ENCODE measurements around the gene LRP1B. TPM values are rescaled to one million over a fixed set of nuclear protein-coding genes. Genes with fewer than 3 reads are reported as not detected.

LRP1B gene
- total and polyA plus RNA-seq, 7 experiments from 2014 or later: 0.10 TPM; not detected in 6

DNA sequence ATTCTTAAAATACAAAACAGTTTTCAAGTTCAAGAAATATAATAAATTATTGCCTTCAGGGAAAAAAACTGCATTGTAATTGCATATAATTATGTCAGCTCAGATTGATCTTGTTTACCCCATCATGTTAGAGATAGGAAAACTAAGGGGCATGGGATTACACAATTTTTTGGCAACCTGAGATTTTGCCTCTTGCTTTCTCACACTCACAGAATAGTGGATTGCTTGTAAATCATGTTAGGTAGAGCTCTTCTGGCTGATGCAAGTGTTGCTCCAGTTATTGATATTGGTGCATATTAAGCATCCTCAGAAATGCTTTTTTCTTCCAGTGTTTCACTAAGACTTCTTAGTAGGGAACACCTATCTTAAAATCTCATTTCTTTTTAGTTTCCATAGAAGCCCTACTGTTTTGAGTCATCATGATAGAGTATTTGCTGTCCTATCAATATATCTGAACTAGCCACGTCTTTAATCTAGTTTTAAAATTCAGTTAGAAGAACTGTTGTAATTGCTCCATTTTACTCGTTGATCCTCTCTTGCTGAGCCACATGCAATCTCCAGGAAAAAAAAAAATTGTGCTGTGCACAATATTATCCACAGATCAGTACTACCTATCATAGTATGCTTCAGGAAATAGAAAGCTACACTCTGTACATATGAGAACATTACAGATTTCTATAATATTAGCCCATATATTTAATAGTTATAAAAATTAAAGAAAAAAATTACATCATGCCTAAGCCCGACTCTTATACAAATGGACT lies 393.1 kb downstream of the LRP1B start:
- peaks cover 0 to 21% (median 4%) of the 10 kb centered on the region in 11 donors for H3K9me3 Mint-ChIP-seq
- ATAC-seq (no peak), DNase-seq (no peak)
- no peaks in the 10 kb centered on the region for H3K36me3 Mint-ChIP-seq
- Histone ChIP-seq H3K27ac (ENCODE audit: low read depth, low read length) (no peak overlapping the region), H3K9me3 (ENCODE audit: control insufficient read depth in 2 of 3, low read length in 3 of 3) (no peaks in the 10 kb centered on the region), H3K4me3 (ENCODE audit: low read length) (no peak overlapping the region), H3K36me3 (ENCODE audit: control insufficient read depth in 2 of 3, insufficient read depth in 3 of 3, low read length in 3 of 3) (no peaks in the 10 kb centered on the region), H3K27me3 (ENCODE audit: control insufficient read depth in 2 of 2, insufficient read depth in 2 of 2, low read length in 2 of 2) (no peaks in the 10 kb centered on the region), H3K4me1 (ENCODE audit: control insufficient read depth in 2 of 2, insufficient read depth in 2 of 2, low read length in 2 of 2) (no peaks in the 10 kb centered on the region)
- POLR2A ChIA-PET: no interaction called here
- intact Hi-C loops (cut with micrococcal nuclease): no loop called here
- no peaks in the 10 kb centered on the region for H3K27me3 Mint-ChIP-seq
- no peaks in the 10 kb centered on the region for H3K4me1 Mint-ChIP-seq
- H3K4me3 Mint-ChIP-seq: no peak overlapping the region
- CTCF ChIA-PET: no interaction called here
- H3K27ac Mint-ChIP-seq: no peak overlapping the region

DNA sequence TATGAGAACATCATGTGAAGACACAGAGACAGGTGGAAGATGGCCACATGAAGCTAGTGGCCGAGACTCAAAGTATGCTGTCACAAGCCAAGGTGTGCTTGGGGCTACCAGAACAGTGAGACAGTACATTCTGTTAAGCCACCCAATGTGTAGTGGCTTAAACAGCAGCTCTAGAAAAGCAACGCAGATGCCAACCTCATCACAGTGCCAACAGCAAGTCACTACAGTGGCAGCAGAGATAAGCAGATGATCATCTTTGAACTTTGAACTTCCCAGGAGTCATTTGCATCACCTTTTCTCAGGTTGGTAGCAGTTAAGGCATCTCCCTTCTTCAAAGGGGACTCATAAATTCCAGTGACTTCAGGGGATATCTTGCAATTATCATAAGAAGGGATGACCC lies 394.4 kb downstream of the LRP1B start:
- H3K4me1 Mint-ChIP-seq: no peaks in the 10 kb centered on the region
- POLR2A ChIA-PET: no interaction called here
- H3K4me3 Mint-ChIP-seq: no peak overlapping the region
- no peak overlapping the region for H3K27ac Mint-ChIP-seq
- no peak overlapping the region for H3K4me3 ChIP-seq (ENCODE audit: low read length)
- H3K27me3 Mint-ChIP-seq: no peaks in the 10 kb centered on the region
- no peaks in the 10 kb centered on the region for H3K4me1 ChIP-seq (ENCODE audit: control insufficient read depth in 2 of 2, insufficient read depth in 2 of 2, low read length in 2 of 2)
- CTCF ChIA-PET: no interaction called here
- H3K36me3 Mint-ChIP-seq: no peaks in the 10 kb centered on the region
- ATAC-seq (no peak), DNase-seq (no peak)
- no peak overlapping the region for H3K27ac ChIP-seq (ENCODE audit: low read depth, low read length)
- intact Hi-C loops (cut with micrococcal nuclease): no loop called here
- H3K9me3 Mint-ChIP-seq: peaks cover 0 to 22% (median 6%) of the 10 kb centered on the region in 11 donors
- no peaks in the 10 kb centered on the region for H3K36me3 ChIP-seq (ENCODE audit: control insufficient read depth in 2 of 3, insufficient read depth in 3 of 3, low read length in 3 of 3)
- no peaks in the 10 kb centered on the region for H3K27me3 ChIP-seq (ENCODE audit: control insufficient read depth in 2 of 2, insufficient read depth in 2 of 2, low read length in 2 of 2)
- H3K9me3 ChIP-seq (ENCODE audit: control insufficient read depth in 2 of 3, low read length in 3 of 3): no peaks in the 10 kb centered on the region

GRCh38 chr2:141728886-141729285 lies 401.9 kb downstream of the LRP1B start:
- Mint-ChIP-seq H3K36me3 (no peaks in the 10 kb centered on the region), H3K27me3 (no peaks in the 10 kb centered on the region), H3K4me1 (no peaks in the 10 kb centered on the region), H3K4me3 (no peak overlapping the region), H3K27ac (no peak overlapping the region), H3K9me3 (peaks cover 0 to 35% (median 4%) of the 10 kb centered on the region in 11 donors)
- ChIA-PET CTCF (no interaction called here), POLR2A (no interaction called here)
- Histone ChIP-seq H3K36me3 (ENCODE audit: control insufficient read depth in 2 of 3, insufficient read depth in 3 of 3, low read length in 3 of 3) (no peaks in the 10 kb centered on the region), H3K27ac (ENCODE audit: low read depth, low read length) (no peak overlapping the region), H3K9me3 (ENCODE audit: control insufficient read depth in 2 of 3, low read length in 3 of 3) (no peaks in the 10 kb centered on the region), H3K4me3 (ENCODE audit: low read length) (no peak overlapping the region), H3K27me3 (ENCODE audit: control insufficient read depth in 2 of 2, insufficient read depth in 2 of 2, low read length in 2 of 2) (no peaks in the 10 kb centered on the region), H3K4me1 (ENCODE audit: control insufficient read depth in 2 of 2, insufficient read depth in 2 of 2, low read length in 2 of 2) (no peaks in the 10 kb centered on the region)
- ATAC-seq: no peak
- DNase-seq: no peak
- intact Hi-C loops (cut with micrococcal nuclease): no loop called here

- POLR2A ChIA-PET: no interaction called here
- CTCF ChIA-PET: no interaction called here
- Histone ChIP-seq H3K4me1 (ENCODE audit: control insufficient read depth in 2 of 2, insufficient read depth in 2 of 2, low read length in 2 of 2) (no peaks in the 10 kb centered on the region), H3K4me3 (ENCODE audit: low read length) (no peak overlapping the region), H3K9me3 (ENCODE audit: control insufficient read depth in 2 of 3, low read length in 3 of 3) (no peaks in the 10 kb centered on the region), H3K36me3 (ENCODE audit: control insufficient read depth in 2 of 3, insufficient read depth in 3 of 3, low read length in 3 of 3) (no peaks in the 10 kb centered on the region), H3K27me3 (ENCODE audit: control insufficient read depth in 2 of 2, insufficient read depth in 2 of 2, low read length in 2 of 2) (no peaks in the 10 kb centered on the region), H3K27ac (ENCODE audit: low read depth, low read length) (no peak overlapping the region)
- no peak for DNase-seq
- Mint-ChIP-seq H3K9me3 (peaks cover 0 to 28% (median 4%) of the 10 kb centered on the region in 11 donors), H3K36me3 (no peaks in the 10 kb centered on the region), H3K27me3 (no peaks in the 10 kb centered on the region), H3K27ac (no peak overlapping the region), H3K4me1 (no peaks in the 10 kb centered on the region), H3K4me3 (no peak overlapping the region)
- ATAC-seq: no peak
- intact Hi-C loops (cut with micrococcal nuclease): no loop called here
Observed at GRCh38 chr2:141728142-141728541, 402.7 kb downstream of the LRP1B start.

GRCh38 chr2:141724426-141724825 lies 406.4 kb downstream of the LRP1B start:
- POLR2A ChIA-PET: no interaction called here
- no peaks in the 10 kb centered on the region for H3K27me3 ChIP-seq (ENCODE audit: control insufficient read depth in 2 of 2, insufficient read depth in 2 of 2, low read length in 2 of 2)

GRCh38 chr2:141723814-141724213 lies 407.0 kb downstream of the LRP1B start:
- Mint-ChIP-seq H3K9me3 (peaks cover 0 to 32% (median 4%) of the 10 kb centered on the region in 11 donors), H3K36me3 (no peaks in the 10 kb centered on the region), H3K27me3 (no peaks in the 10 kb centered on the region), H3K27ac (no peak overlapping the region), H3K4me1 (no peaks in the 10 kb centered on the region), H3K4me3 (no peak overlapping the region)
- Histone ChIP-seq H3K27ac (ENCODE audit: low read depth, low read length) (no peak overlapping the region), H3K4me1 (ENCODE audit: control insufficient read depth in 2 of 2, insufficient read depth in 2 of 2, low read length in 2 of 2) (no peaks in the 10 kb centered on the region), H3K9me3 (ENCODE audit: control insufficient read depth in 2 of 3, low read length in 3 of 3) (peaks cover 0 to 5% (median 0%) of the 10 kb centered on the region in 3 experiments), H3K27me3 (ENCODE audit: control insufficient read depth in 2 of 2, insufficient read depth in 2 of 2, low read length in 2 of 2) (no peaks in the 10 kb centered on the region), H3K4me3 (ENCODE audit: low read length) (no peak overlapping the region), H3K36me3 (ENCODE audit: control insufficient read depth in 2 of 3, insufficient read depth in 3 of 3, low read length in 3 of 3) (no peaks in the 10 kb centered on the region)
- ChIA-PET POLR2A (no interaction called here), CTCF (no interaction called here)
- intact Hi-C loops (cut with micrococcal nuclease): no loop called here
- DNase-seq: no peak
- ATAC-seq: no peak

More at GRCh38 chr2:141724426-141724825, 406.4 kb downstream of the LRP1B start:
- Histone ChIP-seq H3K36me3 (ENCODE audit: control insufficient read depth in 2 of 3, insufficient read depth in 3 of 3, low read length in 3 of 3) (no peaks in the 10 kb centered on the region), H3K4me1 (ENCODE audit: control insufficient read depth in 2 of 2, insufficient read depth in 2 of 2, low read length in 2 of 2) (no peaks in the 10 kb centered on the region), H3K4me3 (ENCODE audit: low read length) (no peak overlapping the region), H3K9me3 (ENCODE audit: control insufficient read depth in 2 of 3, low read length in 3 of 3) (peaks cover 0 to 5% (median 0%) of the 10 kb centered on the region in 3 experiments), H3K27ac (ENCODE audit: low read depth, low read length) (no peak overlapping the region)
- no peaks in the 10 kb centered on the region for H3K4me1 Mint-ChIP-seq
- no peak for DNase-seq
- CTCF ChIA-PET: no interaction called here
- peaks cover 0 to 33% (median 4%) of the 10 kb centered on the region in 11 donors for H3K9me3 Mint-ChIP-seq
- no peak overlapping the region for H3K27ac Mint-ChIP-seq
- H3K27me3 Mint-ChIP-seq: no peaks in the 10 kb centered on the region
- no peak overlapping the region for H3K4me3 Mint-ChIP-seq
- H3K36me3 Mint-ChIP-seq: no peaks in the 10 kb centered on the region
- intact Hi-C loops (cut with micrococcal nuclease): no loop called here
- ATAC-seq: no peak

DNA sequence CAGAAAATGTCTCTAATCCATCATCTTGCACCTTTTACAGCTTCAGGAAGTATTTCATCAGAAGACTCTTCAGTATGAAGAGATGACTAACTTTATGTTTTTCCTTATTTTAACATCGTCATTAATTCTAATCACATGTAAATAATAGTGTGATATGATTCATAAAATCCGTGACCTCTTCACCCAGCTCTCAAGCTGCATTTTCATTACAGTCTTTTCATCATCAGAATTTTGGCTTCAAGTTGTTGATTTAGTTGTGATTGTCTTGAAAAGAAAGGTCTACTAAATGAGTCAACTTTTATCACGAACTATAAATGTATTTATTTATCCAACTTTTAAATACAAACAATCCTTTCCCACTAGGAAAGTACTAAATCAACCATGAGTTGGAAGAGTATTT lies 410.3 kb downstream of the LRP1B start:
- DNase-seq (no peak), ATAC-seq (no peak)
- ChIA-PET CTCF (no interaction called here), POLR2A (no interaction called here)
- Histone ChIP-seq H3K36me3 (ENCODE audit: control insufficient read depth in 2 of 3, insufficient read depth in 3 of 3, low read length in 3 of 3) (no peaks in the 10 kb centered on the region), H3K27ac (ENCODE audit: low read depth, low read length) (no peak overlapping the region), H3K27me3 (ENCODE audit: control insufficient read depth in 2 of 2, insufficient read depth in 2 of 2, low read length in 2 of 2) (no peaks in the 10 kb centered on the region), H3K9me3 (ENCODE audit: control insufficient read depth in 2 of 3, low read length in 3 of 3) (peaks cover 0 to 5% (median 0%) of the 10 kb centered on the region in 3 experiments), H3K4me3 (ENCODE audit: low read length) (no peak overlapping the region), H3K4me1 (ENCODE audit: control insufficient read depth in 2 of 2, insufficient read depth in 2 of 2, low read length in 2 of 2) (no peaks in the 10 kb centered on the region)
- peaks cover 0 to 32% (median 4%) of the 10 kb centered on the region in 11 donors for H3K9me3 Mint-ChIP-seq
- no peak overlapping the region for H3K27ac Mint-ChIP-seq
- H3K36me3 Mint-ChIP-seq: no peaks in the 10 kb centered on the region
- no peaks in the 10 kb centered on the region for H3K4me1 Mint-ChIP-seq
- no peaks in the 10 kb centered on the region for H3K27me3 Mint-ChIP-seq
- intact Hi-C loops (cut with micrococcal nuclease): no loop called here
- H3K4me3 Mint-ChIP-seq: no peak overlapping the region

Data from naive thymus-derived CD4-positive, alpha-beta T cell (primary cell).